ENCODE measurements around the gene FHIT.
"Not testable (repeated sequence)": the region's sequence is repeated elsewhere in the genome, so short reads cannot be mapped to it uniquely, and the experiment has no call there.

FHIT gene

DNA sequence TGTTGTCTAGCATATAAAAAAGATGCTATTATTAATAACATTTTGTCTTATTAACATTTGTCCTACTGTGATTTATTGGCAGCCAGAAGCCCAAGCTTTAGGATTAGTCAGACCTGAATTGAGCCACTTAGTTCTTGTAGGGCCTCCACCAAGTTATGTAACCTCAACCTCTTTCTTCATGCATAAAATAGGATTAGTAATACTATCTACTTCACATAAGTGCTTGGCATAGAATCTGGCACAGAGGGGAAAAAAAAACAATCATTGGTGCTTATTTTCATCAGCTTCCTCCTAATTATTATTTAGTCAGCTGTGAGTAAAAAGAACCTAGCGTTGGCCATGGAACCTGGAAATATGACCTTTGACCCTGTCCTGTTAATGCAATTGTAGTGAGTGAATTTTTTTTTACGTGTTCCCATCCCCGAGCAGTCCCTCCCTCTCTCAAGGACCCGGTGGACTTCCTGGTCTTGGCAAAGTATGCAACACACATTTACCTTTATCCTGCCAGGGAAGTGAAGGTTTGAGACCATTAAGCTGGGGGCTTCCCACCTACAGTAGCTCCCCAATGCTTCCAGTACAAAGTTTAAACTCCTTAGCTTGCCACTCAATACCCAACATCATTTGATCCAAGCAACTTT is 136.8 kb downstream of the FHIT start:
- DNase-seq (ENCODE audit: low read depth, low spot score): no peak

- no peak for DNase-seq (ENCODE audit: low read depth, low spot score)
Observed at GRCh38 chr3:61111825-61112224, 139.4 kb downstream of the FHIT start.

DNA sequence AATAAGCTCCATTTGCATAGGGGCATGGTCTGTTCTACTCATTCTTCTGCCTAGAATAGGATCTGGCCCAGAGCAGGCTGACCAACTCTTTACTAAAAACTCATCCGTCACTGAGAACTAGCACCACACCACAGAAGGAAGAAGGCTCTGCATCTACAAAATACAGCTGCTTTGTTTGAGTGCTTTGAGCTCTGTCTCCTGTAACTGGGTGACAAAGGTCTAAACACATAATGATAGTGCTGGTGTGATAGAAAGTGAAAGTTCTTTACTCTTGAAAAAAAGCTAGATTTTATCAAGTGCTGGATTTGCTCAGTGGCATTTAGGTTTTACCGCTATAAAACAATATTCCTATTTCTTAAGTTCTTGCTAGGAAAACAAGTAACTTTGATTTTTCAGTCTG is 140.7 kb downstream of the FHIT start:
- DNase-seq (ENCODE audit: low read depth, low spot score): no peak

DNA sequence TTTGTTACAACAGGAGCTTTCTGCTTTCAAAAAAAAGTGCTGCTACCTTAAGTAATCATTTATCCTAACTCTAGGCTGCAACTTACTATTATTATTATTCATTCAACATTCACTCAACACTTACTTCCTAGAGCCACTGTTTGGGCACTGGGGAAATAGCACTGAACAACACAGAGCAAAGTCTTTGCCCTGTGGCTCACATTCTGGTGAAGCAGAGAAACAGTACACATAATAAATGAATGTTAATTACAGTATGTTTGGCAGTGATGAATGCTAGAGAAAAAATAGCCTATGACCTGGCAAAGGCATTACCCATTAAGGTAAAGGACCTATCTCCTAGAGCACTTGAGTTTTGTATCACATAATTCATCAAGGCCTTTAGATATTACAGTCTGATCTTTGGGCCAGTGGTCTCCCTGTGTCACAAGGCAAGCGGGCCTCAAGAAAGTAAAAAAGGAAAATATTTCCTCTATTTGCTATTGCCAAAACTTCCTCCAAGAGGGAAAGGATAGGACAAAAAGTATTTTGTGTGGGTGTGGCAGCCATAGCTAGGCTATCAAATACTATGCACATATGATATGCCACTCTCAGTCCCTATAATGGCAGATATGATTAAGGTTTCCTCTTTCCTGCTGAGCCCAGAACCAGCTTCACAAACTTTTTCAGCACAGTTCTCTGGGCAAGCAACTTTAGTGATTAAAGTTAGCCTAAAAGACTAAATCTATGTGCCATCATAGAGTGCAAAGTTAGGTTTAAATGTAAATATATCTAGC is 142.8 kb downstream of the FHIT start:
- no peak for DNase-seq (ENCODE audit: low read depth, low spot score)

GRCh38 chr3:61094608-61095007 is 156.6 kb downstream of the FHIT start:
- DNase-seq (ENCODE audit: low read depth, low spot score): no peak

GRCh38 chr3:61093364-61093763 is 157.9 kb downstream of the FHIT start:
- no peak for DNase-seq (ENCODE audit: low read depth, low spot score)

- no peak for DNase-seq (ENCODE audit: low read depth, low spot score)
Observed at GRCh38 chr3:61092870-61093269, 158.4 kb downstream of the FHIT start.

DNA sequence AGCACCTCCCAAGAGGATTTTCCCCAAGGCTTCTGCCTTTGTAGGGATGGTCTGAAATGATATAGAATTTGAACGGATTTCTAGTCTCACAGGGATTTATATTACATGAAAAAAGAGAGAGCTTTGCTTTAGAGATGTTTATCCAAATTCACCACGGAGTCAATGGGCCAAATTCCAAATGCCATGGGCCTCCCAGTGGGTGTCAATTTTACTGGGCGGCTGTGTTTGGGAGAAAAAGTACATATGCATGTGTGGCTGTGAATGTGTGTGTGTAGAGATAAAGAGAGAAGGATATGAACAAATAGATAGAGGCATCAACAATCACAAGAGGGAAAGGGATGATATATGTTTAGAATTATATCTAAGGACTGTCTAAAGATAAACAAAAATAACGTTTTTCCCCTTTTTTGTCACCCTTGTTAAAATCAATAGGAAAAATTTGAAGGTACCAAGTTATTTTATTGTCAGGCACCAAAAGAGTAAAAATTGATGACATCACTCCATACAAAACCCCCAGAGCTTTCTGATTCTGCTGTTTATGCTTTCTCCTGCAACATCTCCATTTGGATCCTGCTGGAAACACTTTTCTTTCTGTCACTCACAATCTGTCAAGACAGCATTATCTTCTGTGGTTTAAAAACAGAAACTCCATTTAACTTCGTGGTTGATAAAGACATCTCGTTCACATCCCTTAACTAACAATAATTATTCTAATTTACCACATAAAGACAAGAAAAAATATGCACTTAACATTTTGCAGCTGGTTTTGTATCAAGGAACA is 160.7 kb downstream of the FHIT start:
- DNase-seq (ENCODE audit: low read depth, low spot score): no peak

DNA sequence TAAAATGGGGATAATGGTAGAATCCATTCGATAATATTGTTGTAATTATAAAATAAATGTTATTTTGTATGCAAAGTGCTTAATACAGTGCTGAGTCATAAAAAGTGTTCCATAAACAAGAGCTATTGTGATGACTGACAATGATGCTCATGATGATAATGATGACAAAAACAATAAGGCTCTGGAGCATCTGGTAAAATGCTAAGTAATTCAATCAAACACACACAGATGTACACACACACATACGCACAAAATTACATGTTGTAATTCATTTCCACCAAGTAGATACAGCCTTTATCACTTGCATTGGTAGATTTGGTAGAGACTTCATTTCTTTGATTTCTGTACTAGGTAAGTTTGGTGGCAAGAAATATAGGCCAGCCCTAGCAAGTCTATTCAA is 163.8 kb downstream of the FHIT start:
- no peak for DNase-seq (ENCODE audit: low read depth, low spot score)

DNA sequence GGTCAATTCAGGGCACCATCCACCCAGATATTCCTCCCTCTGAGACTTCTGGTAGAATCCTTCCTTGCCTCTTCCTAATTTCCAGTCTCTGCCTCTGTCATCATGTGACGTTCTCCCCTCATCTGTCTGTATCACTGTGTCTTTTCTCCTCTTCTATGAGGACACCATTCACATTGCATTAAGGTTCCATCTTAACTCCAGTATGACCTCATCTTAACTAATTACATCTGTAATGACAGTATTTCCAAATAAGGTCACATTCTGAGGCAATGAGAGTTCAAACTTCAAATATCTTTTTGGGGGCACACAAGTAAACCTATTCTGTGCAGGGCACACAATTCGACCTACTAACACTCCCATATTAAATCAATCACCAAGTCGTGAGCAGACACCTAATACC is 169.7 kb downstream of the FHIT start:
- no peak for DNase-seq (ENCODE audit: low read depth, low spot score)

DNA sequence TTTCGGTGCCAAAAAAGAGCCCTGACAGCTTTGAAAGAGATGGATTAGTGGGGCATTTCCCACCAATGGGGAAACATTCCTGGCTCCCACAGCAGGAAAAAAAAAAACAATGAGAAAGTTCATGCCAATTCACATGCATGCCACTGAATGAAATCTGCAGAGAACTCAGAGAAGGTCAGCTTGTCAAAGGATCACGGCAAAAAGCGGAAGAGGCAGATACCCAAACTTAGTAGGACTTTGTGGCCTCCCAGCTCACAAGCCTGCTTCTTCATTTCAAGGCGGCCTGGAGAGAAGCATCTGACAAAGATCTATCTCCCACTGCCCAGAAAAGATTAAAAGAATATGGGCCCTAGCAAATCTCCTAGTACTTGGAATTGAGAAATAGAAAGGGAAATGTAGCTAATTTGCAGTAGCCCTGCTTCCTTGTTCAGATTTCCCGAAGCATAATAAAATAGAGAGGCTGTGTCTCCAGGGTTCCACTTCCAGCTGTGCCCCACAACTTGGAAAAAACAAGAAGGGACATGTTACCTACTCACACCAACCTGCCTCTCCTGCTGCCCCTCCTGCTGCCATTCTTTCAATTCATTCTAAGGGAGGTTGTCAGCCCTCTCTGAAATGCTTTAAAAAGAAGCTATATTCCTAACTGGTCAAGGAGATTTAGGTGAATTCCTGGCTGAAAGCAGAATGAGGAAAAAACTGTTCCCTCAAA is 170.4 kb downstream of the FHIT start:
- no peak for DNase-seq (ENCODE audit: low read depth, low spot score)

DNA sequence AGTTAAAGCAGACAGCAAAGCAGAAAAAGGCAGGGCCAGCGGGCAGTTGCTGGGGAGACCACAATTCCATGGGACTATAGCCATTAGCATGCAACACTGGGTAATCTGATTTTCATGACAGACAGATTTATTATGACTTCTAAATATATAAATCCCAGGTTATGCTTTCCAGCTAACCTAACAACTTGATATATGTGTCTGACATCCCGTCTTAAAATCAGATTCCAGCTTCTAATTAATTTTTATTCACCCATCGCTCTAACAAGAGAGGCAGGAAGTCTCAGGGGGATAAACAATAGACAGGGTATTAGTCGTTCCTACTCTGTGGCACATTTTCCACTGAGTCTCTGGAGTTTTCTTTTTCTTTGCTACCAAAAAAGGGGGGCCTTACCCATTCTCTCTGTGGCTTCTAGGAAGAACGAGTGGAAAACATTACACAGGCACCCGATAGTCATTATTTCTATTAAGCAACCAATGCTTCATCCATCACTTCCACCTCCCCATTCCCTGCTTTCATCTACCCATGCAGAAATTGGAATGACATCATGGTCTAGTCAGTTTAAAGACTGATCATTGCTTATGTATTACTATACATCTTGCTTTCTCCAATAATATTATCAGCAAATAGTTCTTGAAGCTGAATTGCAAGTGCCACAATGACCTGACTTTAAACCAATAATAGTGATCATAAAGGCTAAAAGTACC is 173.1 kb downstream of the FHIT start:
- DNase-seq (ENCODE audit: low read depth, low spot score): no peak

DNA sequence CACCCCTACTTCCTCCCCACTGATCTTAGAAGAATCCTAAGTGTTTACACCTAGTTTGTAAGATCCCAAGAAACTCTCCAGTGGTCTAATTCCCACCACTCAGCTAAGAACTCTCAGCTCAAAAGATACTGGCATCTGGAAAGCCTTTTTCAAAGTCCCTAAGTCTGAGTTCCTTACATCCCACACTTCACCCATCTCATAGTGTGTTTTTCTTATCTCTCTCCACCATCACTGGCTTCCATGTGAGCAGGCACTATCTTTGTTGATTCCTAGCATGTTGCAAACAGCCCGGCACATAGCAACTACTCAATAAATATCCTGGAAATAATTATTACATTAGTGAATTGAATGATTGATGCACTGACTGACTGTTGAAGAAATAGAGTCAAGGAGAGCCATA is 173.7 kb downstream of the FHIT start:
- DNase-seq (ENCODE audit: low read depth, low spot score): no peak

DNA sequence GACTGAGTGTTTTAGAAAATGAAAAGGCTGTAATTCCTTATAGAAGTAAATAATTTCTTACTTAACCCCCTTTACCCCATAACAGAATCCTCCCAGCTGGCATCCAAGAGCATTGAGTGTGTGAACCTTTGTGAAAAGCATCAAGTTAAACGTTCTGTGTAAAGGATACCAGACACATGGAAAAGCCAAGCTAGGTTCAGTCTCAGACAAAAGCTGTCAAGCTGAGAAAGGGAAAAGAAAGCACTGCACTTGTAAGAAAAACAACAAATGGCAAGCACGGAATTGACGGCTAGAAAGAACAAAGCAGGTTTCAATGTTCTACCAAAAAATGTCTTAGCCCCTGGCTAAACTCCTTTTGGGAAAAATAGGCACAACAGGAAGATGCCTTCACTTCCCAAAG is 176.5 kb downstream of the FHIT start:
- no peak for DNase-seq (ENCODE audit: low read depth, low spot score)

GRCh38 chr3:61073566-61074165 is 177.6 kb downstream of the FHIT start:
- DNase-seq (ENCODE audit: low read depth, low spot score): no peak

DNA sequence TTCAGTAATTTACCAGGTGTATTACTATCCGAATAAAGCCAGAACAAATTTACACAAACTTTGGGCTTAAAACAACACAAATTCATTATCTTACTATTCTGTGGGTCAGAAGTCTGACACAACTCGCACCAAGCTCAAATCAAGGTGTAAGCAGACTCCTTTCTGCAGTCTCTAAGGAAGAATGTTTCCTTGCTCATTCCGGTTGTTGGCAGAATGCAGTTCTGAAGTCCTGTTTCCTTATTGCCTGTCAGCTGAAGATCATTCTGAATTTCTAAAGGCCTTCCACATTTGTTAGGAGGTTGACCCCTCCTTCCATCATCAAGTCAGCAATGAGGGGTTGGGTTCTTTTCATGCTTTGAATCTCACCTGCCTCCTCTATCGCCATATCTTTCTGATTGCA is 183.2 kb downstream of the FHIT start:
- no peak for DNase-seq (ENCODE audit: low read depth, low spot score)

GRCh38 chr3:61066800-61067199 is 184.5 kb downstream of the FHIT start:
- no peak for DNase-seq (ENCODE audit: low read depth, low spot score)

DNA sequence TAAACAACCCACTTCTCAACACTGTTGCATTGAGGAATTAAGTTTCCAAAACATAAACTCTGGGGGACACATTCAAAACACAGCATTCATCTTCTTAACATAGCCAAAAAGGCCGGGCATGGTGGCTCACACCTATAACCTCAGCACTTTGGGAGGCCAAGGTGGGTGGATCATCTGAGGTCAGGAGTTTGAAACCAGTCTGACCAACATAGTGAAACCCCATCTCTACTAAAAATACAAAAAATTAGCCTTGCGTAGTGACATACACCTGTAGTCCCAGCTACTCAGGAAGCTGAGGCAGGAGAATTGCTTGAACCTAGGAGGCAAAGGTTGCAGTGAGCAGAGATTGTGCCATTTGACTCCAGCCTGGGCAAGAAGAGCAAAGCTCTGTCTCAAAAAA is 185.0 kb downstream of the FHIT start:
- not testable (repeated sequence) for DNase-seq (ENCODE audit: low read depth, low spot score)

DNA sequence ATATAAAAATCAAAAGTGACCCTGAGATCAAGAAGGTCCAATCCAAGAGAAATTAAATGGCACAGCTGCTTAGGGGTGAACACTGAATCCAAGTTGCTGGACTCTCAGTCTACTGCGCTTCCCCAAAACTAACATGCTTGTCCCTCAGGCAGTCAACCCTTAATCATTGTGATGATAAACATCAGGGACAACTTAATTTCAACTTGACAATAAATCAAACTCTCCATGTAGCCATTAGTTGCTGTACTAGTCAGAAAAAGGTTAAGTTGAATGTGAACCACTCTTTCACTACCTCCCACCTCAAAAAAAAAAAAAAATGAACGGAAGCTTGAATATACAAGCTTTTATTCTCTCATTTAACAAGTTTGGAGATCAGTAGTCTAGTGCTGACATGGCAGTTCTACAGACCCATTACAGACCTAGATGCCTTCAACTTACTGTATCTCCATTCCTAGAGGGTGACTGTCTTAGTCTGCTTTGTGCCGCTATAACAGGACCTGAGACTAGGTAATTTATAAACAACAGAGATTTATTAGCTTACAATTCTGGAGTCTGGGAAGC is 185.7 kb downstream of the FHIT start:
- DNase-seq (ENCODE audit: low read depth, low spot score): no peak

- DNase-seq (ENCODE audit: low read depth, low spot score): no peak
Observed at GRCh38 chr3:61061092-61061723, 190.0 kb downstream of the FHIT start.

Data from activated CD4-positive, CD25-positive, alpha-beta regulatory T cell treated with anti-CD3 and anti-CD28 coated beads, Interleukin-2, amount 50 U/mL, for 16 hours (primary cell).